GM19035 (cell line): ENCODE data around the gene CASP5.

Experiments
- ATAC-seq: cut with Tn5 transposase; IDR thresholded peaks from one replicate; pipeline ENCODE4 v1.9.1; 2021; ENCODE audit not compliant: unreplicated experiment

The CASP5 gene

GRCh38 chr11:104968355-104968855 is 54.6 kb downstream of the CASP5 start, which contains the start of gene CASP4:
TSS of gene CASP4 (minus strand) at chr11:104968574. CDS start at chr11:104968525, 49 bp downstream.
- ATAC-seq: peak; percentile 80

GRCh38 chr11:104967534-104968354 is 55.2 kb downstream of the CASP5 start:
- peak; percentile 0 for ATAC-seq

- ATAC-seq: no peak
These were observed 57.2 kb downstream of the CASP5 start for GRCh38 chr11:104965735-104966134.

GRCh38 chr11:104964247-104964646 is 58.7 kb downstream of the CASP5 start:
- ATAC-seq: no peak

- ATAC-seq: no peak
These were observed 60.1 kb downstream of the CASP5 start for GRCh38 chr11:104962852-104963251.

GRCh38 chr11:104957280-104957679 is 65.7 kb downstream of the CASP5 start:
- no peak for ATAC-seq

GRCh38 chr11:104956528-104956927 is 66.4 kb downstream of the CASP5 start:
- no peak for ATAC-seq

GRCh38 chr11:104946907-104947306 is 76.1 kb downstream of the CASP5 start:
- peak; percentile 89 for ATAC-seq
